OCI-LY7 (cell line): ENCODE results near the gene FAXC. TPM values are rescaled to one million over a fixed set of nuclear protein-coding genes. Genes with fewer than 3 reads are reported as not detected.

Source experiments
- BruUV-seq: library from RNA; stranded (reverse); fragments of 400-500 nt; replicated peaks from 2 replicates; lab custom pipeline; 2021; lab: Mats Ljungman, UMichigan
- CTCF ChIA-PET: fragments of 300-600 bp; sonication (Branson Sonifier 250); formaldehyde crosslinking; loops from one replicate; lab custom pipeline; 2022; ENCODE audit warnings: antibody characterized with exemption; ENCODE audit not compliant: unreplicated experiment; lab: Charles Lee
- POLR2A ChIA-PET: fragments of 300-600 bp; sonication (Branson Sonifier 250); formaldehyde crosslinking; loops from one replicate; lab custom pipeline; 2022; ENCODE audit warnings: antibody characterized with exemption; lab: Charles Lee
- DNase-seq: peaks from one replicate; pipeline ENCODE4 v3.0.0-alpha.2; 2015; ENCODE audit warnings: low spot score
- H2AFZ ChIP-seq: fragments of 200-600 bp; sonication (generic), shearing (Covaris generic); 2 replicates; pipeline ENCODE4 v1.6.1; 2014; ENCODE audit warnings: mild to moderate bottlenecking, antibody characterized with exemption, low read length, moderate library complexity
- H3K27ac ChIP-seq: fragments of 200-600 bp; sonication (generic); 2 replicates; pipeline ENCODE4 v1.5.1; 2014; ENCODE audit warnings: mixed run types, low read depth, mild to moderate bottlenecking, moderate library complexity, low read length, inconsistent platforms; ENCODE audit not compliant: poor library complexity, severe bottlenecking
- H3K36me3 ChIP-seq: fragments of 200-600 bp; sonication (generic); 2 replicates; pipeline ENCODE4 v1.6.1; 2014; ENCODE audit warnings: mild to moderate bottlenecking, antibody characterized with exemption, low read length, moderate library complexity, mixed read lengths; ENCODE audit not compliant: insufficient read depth
- H3K4me1 ChIP-seq: fragments of 200-600 bp; sonication (generic); 2 replicates; pipeline ENCODE4 v1.5.1; 2014; ENCODE audit warnings: mild to moderate bottlenecking, low read length; ENCODE audit not compliant: insufficient read depth, poor library complexity, severe bottlenecking
- H3K4me2 ChIP-seq: fragments of 200-600 bp; sonication (generic); 2 replicates; pipeline ENCODE4 v1.6.1; 2014; ENCODE audit warnings: mild to moderate bottlenecking, low read length
- H3K4me3 ChIP-seq: fragments of 200-600 bp; sonication (generic); 2 replicates; pipeline ENCODE4 v1.5.1; 2014; ENCODE audit warnings: mild to moderate bottlenecking, low read depth, low read length; ENCODE audit not compliant: poor library complexity, severe bottlenecking
- H3K79me2 ChIP-seq: fragments of 200-600 bp; sonication (generic); 2 replicates; pipeline ENCODE4 v1.6.1; 2016; ENCODE audit warnings: low read depth, mild to moderate bottlenecking, low read length, moderate library complexity, mixed read lengths; ENCODE audit not compliant: insufficient read depth
- H3K9me2 ChIP-seq: fragments of 200-600 bp; sonication (generic); 2 replicates; pipeline ENCODE4 v1.6.1; 2016; ENCODE audit warnings: mild to moderate bottlenecking, low read length, mixed read lengths; ENCODE audit not compliant: insufficient read depth
- H3K9me3 ChIP-seq: fragments of 200-600 bp; sonication (generic); 2 replicates; pipeline ENCODE4 v1.6.1; 2014; ENCODE audit warnings: mild to moderate bottlenecking, mixed run types, low read length, mixed read lengths
- H4K20me1 ChIP-seq: fragments of 200-600 bp; sonication (generic); 2 replicates; pipeline ENCODE4 v1.6.1; 2014; ENCODE audit warnings: mild to moderate bottlenecking, antibody characterized with exemption, low read length, moderate library complexity, mixed read lengths; ENCODE audit not compliant: insufficient read depth
- CTCF ChIP-seq: fragments of 200-600 bp; sonication (generic); conservative IDR thresholded peaks from 2 replicates; pipeline ENCODE4 v1.5.1; 2014; ENCODE audit warnings: mild to moderate bottlenecking, antibody characterized with exemption, low read length, moderate library complexity, mixed read lengths
- EZH2phosphoT487 ChIP-seq: fragments of 200-600 bp; sonication (generic); IDR thresholded peaks from 2 replicates; pipeline ENCODE4 v1.6.1; 2018; ENCODE audit warnings: low read depth, borderline replicate concordance, mild to moderate bottlenecking, mixed run types, antibody characterized with exemption, low read length, moderate library complexity, mixed read lengths
- intact Hi-C: fragments of 100-400 bp; cut with micrococcal nuclease; formaldehyde crosslinking; loops from one replicate; pipeline ENCODE4 v1.10.0; 2022; ENCODE audit not compliant: unreplicated experiment
- total RNA-seq, 2 experiments: library from RNA; depleted of rRNA in 1 of 2; stranded (reverse); fragments of >200 nt in 1 of 2; shearing (Covaris generic) in 1 of 2; gene quantifications; 2 replicates each; pipeline ENCODE4 v1.2.3, GENCODE V29; 2014 to 2022

FAXC gene
- total RNA-seq, 2 experiments from 2014 or later: not detected

- intact Hi-C loops: no loop called here
- Histone ChIP-seq H3K4me2 (no peak overlapping the region), H4K20me1 (no peaks in the 10 kb centered on the region), H2AFZ (no peak overlapping the region), H3K79me2 (no peaks in the 10 kb centered on the region), H3K4me1 (no peaks in the 10 kb centered on the region), H3K36me3 (no peaks in the 10 kb centered on the region), H3K9me3 (no peaks in the 10 kb centered on the region), H3K4me3 (no peak overlapping the region), H3K27ac (no peak overlapping the region), H3K9me2 (no peaks in the 10 kb centered on the region)
- BruUV-seq: no TSS peak
- TF ChIP-seq EZH2phosphoT487: no peak
- TF ChIP-seq CTCF: no peak
- CTCF ChIA-PET: no interaction called here
- POLR2A ChIA-PET: interaction anchor here (0.6 kb wide), 1 partner anchor 310 kb away, joined by 3 read pairs; no protein-coding TSS in a partner anchor
- no peak for DNase-seq
These were observed 44.4 kb downstream of the FAXC start for GRCh38 chr6:99305021-99305554.

- no peak for DNase-seq
- no peak for TF ChIP-seq EZH2phosphoT487
- TF ChIP-seq CTCF: no peak
- intact Hi-C loops: no loop called here
- Histone ChIP-seq H3K36me3 (no peaks in the 10 kb centered on the region), H3K9me2 (no peaks in the 10 kb centered on the region), H3K4me3 (no peak overlapping the region), H3K27ac (no peak overlapping the region), H3K79me2 (no peaks in the 10 kb centered on the region), H4K20me1 (no peaks in the 10 kb centered on the region), H2AFZ (no peak overlapping the region), H3K4me1 (no peaks in the 10 kb centered on the region), H3K9me3 (no peaks in the 10 kb centered on the region), H3K4me2 (no peak overlapping the region)
- ChIA-PET CTCF (no interaction called here), POLR2A (no interaction called here)
- no TSS peak for BruUV-seq
These were observed 52.1 kb downstream of the FAXC start for GRCh38 chr6:99297415-99297814.

GRCh38 chr6:99297006-99297405, 52.5 kb downstream of the FAXC start:
- BruUV-seq: no TSS peak
- H4K20me1 ChIP-seq: no peaks in the 10 kb centered on the region
- H2AFZ ChIP-seq: no peak overlapping the region
- no peak overlapping the region for H3K27ac ChIP-seq
- no peak overlapping the region for H3K4me3 ChIP-seq
- H3K9me3 ChIP-seq: no peaks in the 10 kb centered on the region
- intact Hi-C loops: no loop called here
- ChIA-PET POLR2A (no interaction called here), CTCF (no interaction called here)
- H3K4me1 ChIP-seq: no peaks in the 10 kb centered on the region
- H3K79me2 ChIP-seq: no peaks in the 10 kb centered on the region
- no peaks in the 10 kb centered on the region for H3K9me2 ChIP-seq
- H3K4me2 ChIP-seq: no peak overlapping the region
- TF ChIP-seq CTCF: no peak
- no peak for TF ChIP-seq EZH2phosphoT487
- no peak for DNase-seq
- no peaks in the 10 kb centered on the region for H3K36me3 ChIP-seq
